GM18870 (cell line): ENCODE measurements around the gene MASP1.
"Not testable (repeated sequence)": the region's sequence is repeated elsewhere in the genome, so short reads cannot be mapped to it uniquely, and the experiment has no call there.

Experiments used
- ATAC-seq: cut with Tn5 transposase; IDR thresholded peaks from one replicate; pipeline ENCODE4 v1.9.1; 2021; ENCODE audit warnings: moderate library complexity; ENCODE audit not compliant: unreplicated experiment

Gene MASP1

DNA sequence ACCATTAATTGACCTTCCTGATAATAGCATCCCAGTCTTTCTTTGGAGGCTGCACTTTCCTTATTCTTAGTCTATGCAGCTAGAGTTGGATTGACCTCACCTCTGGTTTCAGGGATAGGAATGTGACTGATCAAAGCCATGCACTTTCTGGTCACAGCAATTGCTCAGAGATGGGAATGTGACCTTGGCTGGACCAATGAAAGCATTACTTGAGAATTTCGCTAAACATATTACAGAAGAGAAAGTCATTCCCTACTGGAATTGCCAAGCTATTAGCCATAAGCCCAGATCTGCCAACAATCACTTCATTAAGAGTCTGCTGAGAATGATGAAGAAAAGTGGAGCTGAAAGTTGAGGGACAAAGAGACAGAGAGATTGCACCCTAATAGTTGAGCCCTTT, 61.5 kb downstream of the MASP1 start:
- no peak for ATAC-seq

DNA sequence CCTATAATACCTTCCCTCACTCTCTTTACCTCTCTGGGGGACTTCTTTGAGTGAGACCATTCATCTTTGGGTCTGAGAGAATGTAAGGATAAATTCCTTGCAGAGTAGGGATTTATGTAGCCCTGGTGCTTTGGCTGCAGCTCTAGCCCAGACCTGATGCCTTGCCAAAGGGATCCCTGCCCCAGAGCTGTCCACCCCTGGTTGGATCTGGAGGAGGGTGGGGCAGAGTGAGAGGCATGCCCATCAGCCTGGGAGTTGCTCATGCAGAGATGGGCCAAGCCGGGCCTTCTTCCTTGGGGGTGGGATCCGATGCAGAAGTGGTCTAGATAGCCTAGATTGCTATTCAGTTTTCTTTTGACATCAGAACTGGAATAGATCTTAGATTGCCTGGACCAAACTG, 62.8 kb downstream of the MASP1 start:
- no peak for ATAC-seq

DNA sequence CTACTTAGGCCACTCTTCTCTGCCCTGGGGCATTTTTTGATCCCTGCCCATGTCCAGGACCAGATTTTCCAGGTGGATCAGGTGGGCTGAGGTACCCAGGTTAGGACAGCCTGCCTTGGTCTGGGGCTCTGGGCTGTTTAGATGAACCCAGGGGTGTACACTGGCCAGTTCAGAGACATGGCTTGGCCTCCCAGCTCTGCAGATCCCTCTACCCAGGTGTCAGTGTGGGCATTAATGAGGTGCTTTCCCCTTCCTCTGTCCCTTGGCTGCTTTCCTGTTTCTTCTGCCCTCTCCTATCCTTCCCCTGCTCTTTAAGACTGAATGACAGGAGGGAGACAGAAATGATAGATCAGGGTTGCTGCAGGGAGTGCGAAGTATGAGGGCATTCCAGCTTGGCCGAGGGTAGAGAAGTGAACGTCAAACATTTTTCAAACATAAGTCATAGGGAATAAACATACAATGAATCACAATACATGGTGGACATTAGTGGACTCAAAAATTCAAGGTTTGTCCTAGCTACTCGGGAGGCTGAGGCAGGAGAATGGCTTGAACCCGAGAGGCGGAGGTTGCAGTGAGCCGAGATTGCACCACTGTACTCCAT, 63.8 kb downstream of the MASP1 start:
- no peak for ATAC-seq

DNA sequence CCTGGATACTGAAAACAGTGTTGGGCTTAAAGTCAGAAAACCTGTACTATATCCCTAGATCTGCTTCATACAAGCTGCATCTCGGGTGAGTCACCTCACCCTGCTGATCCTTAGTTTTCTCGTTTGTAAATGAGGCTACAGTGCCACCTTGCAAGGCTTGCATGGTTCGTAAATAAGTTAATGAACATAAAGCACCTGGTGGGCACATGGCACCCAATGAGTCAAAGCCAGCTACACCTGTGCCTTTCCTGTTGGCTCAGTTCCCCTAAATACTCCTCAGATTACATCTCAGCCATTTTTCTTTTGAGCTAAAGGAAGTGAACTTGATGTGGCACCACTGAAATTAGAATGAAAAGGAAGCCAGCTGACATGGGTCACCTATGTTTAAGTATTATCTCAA, 67.7 kb downstream of the MASP1 start:
- ATAC-seq = no peak

DNA sequence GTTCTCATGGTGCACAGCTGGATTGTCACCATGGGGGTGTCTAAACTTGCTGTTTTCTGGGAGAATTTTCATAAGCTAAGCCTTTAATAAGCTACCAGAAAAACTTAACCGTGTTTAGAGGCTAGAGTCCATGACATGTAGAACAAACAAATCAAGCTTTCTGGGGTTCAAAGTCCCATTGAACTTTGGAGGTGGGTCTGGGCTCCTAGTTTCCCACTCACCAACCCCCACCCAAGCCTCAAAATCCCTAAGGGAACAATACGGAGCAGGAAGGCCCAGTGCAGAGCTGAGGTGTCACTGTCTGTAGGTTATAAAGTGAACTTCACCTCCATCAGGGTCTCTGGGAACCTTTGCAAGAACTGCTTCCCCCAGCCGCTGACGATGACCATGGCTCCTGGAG, 68.7 kb downstream of the MASP1 start:
- no peak for ATAC-seq

DNA sequence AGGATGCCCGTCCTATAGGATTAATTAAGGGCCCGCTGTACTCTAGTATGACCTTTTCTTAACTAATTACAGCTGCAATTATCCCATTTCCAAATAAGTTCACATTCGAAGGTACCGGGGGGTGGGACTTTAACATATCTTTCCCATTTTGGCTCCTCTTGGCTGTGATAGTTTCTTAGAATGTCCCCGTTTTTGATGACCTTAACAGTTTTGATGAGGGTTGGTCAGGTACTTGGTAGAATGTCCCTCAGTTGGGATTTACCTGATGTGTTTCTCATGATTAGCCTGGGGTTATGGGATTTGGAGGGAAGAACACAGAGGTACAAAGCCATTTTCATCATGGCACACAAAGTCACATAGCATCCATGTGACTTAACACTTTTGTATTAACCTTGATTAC, 76.1 kb downstream of the MASP1 start:
- ATAC-seq = no peak

DNA sequence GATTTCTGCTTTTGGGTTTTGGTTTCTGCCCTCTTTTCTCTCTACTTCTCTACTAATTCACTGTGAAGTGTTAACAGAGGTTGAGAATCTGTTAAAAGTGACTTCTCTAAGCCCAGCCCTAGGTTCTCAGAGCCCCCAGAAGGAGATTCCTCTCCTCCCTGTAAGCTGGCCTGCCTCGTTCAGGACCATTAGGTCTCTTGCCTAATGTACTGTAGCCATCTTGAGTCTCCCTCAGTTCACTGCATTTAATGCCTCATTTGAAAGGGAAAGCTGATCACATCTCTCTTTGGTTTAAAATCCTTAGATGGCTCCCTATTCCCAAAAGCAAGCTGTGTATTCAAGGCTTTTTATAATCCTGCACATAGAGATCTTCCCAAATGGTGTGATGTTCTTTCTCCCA, 77.9 kb downstream of the MASP1 start:
- ATAC-seq = no peak

DNA sequence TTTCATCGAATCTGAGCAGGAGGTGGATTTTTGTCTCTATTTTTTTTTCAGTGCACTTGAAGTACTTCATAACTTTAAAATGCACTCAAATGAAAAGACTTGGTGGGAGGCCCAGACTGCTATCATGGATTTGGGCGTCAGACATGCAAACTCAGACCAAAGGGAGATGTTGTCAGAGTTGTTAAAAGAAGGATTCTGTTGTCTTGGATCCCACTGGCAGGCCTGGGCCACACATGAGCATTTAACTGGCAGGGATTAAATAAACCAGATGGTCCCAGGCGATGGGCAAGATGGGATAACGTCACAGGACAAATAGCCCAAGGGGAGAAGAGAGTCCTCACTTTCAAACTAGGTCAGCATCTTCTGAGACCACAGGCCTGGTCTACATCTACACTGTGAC, 78.8 kb downstream of the MASP1 start:
- ATAC-seq = no peak

DNA sequence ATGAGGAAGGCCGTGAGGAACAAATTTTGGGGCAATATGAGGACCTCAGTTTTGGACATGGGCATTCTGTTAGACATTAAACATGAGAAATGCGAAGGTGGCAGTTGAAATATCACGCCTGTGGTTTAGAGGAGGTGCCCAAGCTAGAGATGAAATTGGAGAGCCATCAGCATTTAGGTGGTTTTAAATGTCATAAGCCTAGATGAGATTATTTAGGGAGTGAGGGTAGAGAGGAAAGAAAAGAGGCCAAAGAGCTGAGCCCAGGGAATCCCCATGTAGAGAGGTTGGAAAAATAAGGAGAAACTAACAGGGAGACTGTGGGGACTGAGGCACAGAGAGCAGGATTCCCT, 79.4 kb downstream of the MASP1 start:
- ATAC-seq = no peak

DNA sequence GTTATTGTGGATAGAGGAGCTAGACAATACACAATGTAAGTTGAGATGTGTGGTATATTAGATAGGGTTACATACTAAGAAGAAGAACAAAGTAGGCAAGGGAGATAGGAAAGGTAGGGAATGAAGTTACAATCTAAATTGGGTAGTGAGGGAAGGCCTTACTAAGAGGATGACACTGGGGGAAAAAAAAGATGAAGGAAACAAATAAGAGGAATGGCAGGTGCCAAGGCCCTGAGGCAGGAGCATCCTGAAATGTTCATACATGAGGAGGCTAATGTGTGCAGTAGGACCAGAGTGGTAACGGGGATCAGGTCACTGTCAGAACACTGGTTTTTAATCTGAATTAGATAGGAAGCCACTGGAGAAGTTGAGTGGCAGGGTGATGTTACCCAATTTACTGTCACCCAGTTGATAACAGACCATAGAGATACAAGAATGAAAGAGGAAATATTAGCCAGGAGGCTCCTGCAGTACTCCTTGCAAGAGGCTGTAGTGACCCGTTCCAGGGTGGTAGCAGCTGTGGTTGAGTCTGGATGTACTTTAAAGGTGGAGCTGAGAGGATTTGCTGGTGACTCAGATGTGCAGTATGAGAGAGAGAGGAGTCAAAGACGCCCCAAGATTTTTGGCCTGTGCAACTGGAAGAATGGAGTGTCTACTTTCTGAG, 79.9 kb downstream of the MASP1 start:
- no peak for ATAC-seq

DNA sequence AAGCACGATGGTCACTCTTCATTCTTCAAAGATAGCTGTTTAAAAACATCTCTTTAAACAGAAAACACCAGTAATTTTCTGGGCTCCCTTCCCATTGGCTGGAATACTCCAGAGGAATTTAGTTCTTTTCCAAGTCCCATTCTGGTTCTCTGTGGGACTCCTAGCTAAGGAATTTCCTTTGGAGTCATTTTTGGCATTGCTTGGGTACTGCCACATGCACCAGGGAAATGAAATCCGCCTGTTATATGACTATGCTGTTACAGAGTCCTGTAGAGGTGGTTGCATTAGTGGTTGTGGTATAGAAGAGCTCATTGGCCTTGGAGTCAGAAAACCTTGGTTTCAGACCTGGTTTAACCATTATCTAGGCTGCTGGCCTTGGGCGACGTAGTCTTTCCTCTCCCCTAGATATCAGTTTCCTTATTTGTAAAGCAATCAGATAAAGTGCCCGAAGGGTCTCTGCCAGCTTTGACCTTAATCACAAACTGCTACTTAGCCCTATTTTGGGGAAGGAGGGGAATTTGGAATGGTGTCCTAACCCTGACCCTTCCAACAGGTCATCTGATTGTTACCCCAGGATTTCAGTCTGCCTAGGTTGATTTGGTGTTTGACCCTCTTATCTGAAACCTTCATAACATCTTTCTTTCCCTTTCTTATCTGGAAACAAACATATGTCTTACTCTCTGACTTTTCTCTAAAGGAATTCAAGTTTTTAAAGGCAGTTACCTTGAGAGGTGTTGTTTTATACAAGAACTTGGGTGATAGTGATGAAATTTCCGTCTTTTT, 80.8 kb downstream of the MASP1 start:
- peak; percentile 97 for ATAC-seq

DNA sequence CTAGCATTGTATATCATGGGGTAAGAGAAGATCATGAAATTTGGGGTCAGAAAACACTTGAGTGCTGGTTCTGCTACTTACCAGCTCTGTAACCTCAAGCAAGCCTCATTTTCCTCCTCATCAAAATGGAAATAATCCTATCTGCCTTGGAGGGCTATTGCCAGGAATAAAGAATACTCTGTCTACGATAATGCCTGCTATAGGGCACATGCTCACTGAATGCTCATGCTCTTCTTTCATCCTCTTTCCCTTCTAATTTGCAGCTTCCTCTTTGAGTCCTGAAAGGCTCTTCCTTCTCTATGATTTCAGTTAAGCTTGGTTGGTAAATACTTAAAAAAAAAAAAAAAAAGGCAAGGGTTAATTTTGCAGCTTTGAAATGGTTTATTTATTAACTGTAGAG, 81.4 kb downstream of the MASP1 start:
- ATAC-seq = no peak

DNA sequence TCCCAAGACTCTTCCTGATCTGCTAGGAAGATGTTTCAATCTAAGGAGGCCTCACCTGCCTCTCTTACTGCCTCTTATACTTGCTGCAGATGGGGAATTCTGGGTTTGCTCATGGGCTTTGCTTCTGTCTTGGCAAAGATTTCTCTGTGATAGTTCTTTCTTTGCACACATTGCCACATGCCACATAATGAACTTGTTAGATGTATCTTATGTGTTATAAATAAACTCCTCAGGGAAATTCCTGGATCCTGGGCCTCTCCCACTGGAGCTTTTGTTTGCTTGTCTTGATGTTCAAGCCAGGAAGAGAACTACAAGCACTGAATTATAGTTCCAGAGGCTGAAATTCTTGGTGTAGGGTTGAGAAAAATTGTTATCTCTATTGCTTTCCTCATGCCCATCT, 82.0 kb downstream of the MASP1 start:
- no peak for ATAC-seq

DNA sequence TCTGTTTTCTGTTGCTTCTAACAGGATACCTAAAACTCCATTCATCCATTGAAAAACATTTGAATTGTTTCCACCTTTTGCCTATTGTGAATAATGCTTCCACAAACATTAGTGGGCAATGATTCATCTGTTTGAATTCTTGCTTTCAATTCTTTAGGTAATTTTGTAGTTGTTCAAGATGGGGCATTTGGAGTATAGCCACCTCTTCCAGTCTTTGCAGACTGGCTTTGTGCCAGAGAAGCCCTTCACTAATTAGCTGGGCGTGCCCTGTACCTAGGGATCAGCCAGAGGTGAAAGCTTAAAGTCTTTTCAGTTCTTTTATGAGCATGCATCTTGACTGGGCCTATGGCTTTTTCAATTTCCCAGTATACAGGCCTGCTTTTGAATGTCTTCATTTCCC, 83.4 kb downstream of the MASP1 start:
- ATAC-seq = no peak

DNA sequence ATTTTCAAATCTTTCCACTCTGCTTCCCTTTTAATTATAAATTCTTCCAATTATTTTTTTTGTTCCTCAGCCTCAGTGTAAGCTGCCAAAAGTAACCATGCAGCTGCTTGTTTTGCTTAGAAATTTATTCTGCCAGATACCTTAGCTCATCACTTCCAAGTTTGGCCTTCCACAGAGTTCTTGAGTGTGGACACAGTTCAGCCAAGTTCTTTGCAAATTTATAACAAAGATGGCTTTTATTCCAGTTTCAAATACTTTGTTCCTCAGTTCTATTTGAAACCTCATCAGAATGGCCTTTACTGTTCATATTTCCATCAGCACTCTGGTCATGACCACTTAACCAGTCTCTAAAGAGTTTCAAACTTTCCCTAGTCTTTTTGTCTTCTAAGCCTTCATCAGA, 83.9 kb downstream of the MASP1 start:
- no peak for ATAC-seq

DNA sequence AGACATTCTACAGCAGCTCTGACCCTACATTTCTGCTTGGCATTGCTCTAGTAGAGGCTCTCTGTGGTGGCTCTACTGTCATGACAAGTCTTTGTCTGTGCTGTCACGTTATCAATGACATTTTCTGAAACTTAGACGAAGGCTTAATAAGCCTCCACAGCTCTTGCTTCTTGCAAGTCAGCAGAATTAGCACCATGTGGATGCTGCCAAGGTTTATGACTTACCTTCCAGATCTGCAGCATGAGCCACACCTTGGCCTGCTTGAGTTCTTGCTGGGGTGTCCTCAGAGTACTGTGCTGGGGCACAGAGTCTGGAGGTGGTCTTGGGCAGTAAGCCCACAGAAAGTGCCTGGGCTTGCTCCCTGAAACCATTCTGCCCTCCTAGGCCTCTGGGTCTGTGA, 84.5 kb downstream of the MASP1 start:
- ATAC-seq = no peak

DNA sequence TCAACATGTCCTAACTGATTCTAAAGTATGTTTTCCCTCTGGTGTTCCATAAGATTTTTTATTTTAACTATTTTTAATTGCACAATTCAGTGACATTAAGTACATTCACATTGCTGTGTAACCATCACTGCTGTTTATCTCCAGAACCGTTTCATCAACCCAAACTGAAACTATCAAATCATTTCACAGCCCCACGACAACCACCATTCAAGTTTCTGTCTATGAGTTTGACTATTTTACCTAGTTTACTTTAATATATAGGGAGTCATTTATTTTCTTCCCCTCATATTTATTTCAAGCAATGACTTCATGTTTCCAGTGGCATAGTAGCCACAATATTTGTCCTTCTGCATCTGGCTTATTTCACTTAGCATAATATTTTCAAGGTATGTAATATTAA, 85.9 kb downstream of the MASP1 start:
- no peak for ATAC-seq

DNA sequence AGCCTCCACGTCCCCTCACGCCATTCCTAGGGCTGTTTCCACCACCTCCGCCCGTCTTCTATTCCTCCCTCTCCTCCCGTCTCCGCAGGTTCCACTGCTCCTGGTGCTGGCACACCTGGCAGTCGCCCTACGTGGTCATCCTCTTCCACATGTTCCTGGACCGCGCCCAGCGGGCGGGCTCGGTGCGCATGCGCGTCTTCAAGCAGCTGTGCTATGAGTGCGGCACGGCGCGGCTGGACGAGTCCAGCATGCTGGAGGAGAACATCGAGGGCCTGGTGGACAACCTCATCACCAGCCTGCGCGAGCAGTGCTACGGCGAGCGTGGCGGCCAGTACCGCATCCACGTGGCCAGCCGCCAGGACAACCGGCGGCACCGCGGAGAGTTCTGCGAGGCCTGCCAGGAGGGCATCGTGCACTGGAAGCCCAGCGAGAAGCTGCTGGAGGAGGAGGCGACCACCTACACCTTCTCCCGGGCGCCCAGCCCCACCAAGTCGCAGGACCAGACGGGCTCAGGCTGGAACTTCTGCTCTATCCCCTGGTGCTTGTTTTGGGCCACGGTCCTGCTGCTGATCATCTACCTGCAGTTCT, 92.0 kb downstream of the MASP1 start:
- ATAC-seq = not testable (repeated sequence)

DNA sequence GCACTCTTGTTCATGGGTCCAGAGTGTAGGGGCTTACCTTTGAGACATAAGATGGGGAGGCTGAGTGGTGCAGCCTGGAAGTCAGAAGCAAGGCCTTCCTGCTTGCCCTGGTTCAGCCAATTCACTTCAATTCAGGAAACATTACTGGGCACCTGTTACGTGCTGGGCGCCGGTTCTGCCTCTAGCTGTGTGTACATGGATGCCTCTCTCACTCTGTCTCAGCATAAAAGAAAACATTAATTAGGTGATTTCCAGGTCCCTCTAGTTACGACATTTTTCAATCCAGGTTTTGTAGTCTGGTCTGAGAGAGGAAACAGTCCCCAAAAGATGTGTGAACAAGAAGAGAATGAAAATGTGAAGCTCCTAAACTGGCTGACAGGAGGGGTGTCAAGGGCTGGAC, 93.0 kb downstream of the MASP1 start:
- ATAC-seq = no peak

DNA sequence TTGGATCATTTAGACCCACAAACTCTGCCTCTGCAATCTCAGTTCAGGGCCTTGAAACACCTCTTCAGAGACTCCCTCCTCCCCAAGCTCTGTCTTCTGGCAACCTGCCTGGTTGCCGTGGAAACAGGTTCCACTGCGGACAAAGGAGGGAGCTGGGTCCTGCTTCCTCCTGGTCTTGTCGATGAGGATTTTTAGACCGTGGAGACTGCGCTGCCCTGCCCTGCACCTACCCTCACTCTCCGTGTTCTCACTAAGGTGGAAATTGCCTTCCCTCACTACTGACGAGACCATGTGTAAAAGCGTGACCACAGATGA, 94.2 kb downstream of the MASP1 start, which contains the start of gene RTP1:
Gene RTP1 (plus strand): TSS at position 152 of the 315 bp plus-strand sequence. CDS start 30 bp downstream, at position 182.
- ATAC-seq = no peak

DNA sequence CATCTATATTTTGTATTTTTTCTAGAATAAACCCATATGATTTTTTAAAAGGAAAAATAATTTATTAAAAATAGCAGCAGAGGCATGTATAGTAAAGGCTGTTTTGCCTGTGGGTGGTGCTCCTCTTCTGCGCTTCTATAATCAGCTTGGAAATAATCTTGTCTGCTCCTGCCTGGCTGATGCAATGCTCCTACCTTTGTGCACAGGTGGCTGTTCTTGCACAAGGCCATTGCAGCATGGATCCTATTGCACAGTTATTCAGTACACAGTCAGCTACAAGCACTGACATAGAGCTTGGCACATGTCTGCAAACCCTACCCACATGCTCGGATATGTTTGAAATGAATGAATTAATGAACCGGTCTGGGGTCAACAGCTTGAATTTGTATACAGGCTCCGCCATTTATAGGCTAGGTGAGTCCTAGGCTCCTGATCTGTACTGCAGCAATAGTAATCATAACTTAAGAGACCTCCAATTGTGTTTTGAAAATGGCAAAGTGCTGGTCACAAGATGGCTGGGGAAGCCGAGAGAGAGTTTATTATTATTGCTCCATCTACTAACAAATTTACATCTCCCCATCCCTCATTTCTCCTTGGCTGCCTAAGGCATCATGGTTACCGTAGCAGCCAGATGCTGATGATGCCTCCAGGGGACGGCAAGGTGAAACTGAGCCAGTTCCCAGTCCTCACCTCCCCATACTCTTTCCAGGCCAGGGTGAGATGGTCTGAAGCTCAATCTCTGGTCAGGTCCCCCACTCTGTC, 94.8 kb downstream of the MASP1 start:
- no peak for ATAC-seq
